GM19099 (cell line): ENCODE results near the gene NEIL1.
A peak's percentile ranks its signal among the peaks of the same experiment; 100 is the strongest.

Experiments used
- POLR2A ChIP-seq: IDR thresholded peaks from 3 replicates; pipeline ENCODE4 v1.6.1; 2011; ENCODE audit warnings: low read depth; ENCODE audit not compliant: insufficient read length; ENCODE audit errors: extremely low read depth

Gene NEIL1

GRCh38 chr15:75335705-75336355, 11.0 kb upstream of the NEIL1 start, which contains the start of gene COMMD4:
Gene COMMD4, plus strand, starts transcription at chr15:75336063. Its CDS starts 27 bp downstream, at chr15:75336090.
- TF ChIP-seq POLR2A: peak; percentile 58

DNA sequence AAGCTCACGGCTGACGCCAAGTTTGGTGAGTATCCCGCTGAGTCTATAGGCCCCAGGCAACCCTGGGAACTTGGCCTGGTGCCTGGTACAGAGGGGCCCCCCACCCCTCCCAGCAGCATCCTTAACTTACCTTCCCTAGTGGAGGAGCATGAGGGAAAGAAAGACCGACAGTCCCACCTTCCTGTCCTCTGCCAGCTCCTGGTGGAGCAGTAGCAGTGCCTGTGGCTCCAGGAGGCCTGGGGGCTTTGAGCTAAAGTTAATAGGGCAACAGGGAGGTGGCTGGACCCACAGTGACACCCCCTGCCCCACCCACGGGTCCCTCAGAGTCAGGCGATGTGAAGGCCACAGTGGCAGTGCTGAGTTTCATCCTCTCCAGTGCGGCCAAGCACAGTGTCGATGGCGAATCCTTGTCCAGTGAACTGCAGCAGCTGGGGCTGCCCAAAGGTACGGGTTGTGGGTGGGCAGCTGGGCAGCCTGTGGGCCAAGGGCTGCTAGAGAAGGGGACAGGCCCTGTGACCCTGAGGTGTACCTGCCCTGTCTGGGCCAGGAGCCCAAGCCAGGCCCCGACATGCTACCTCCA, 8.1 kb upstream of the NEIL1 start:
- TF ChIP-seq POLR2A: no peak

DNA sequence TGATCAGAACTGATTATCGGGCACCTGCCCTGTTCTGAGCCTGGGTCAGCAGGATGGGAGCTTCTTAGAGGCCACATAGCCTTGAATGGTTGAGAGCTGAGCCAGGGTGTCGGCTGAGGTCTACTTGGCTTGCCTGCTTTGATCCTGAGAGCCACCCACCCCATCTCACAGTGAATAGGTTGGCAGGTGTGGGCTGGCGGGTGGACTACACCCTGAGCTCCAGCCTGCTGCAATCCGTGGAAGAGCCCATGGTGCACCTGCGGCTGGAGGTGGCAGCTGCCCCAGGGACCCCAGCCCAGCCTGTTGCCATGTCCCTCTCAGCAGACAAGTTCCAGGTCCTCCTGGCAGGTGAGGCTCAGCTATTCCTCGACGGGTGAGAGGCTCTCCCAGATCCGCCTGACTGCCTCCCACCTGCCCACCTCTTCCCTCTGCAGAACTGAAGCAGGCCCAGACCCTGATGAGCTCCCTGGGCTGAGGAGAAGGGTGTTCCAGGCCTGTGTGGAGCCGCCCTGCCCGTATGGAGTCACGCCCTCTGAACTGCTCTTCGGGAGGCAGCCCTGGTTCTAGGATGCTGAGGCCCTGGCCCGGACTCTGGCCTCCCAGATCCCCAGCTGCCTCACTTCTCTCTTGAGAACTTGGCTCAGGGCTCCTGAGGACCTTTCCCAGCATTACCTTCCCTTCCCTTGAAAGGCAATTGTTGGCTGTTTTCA, 7.2 kb upstream of the NEIL1 start:
- no peak for TF ChIP-seq POLR2A

GRCh38 chr15:75342221-75342620, 4.6 kb upstream of the NEIL1 start:
- no peak for TF ChIP-seq POLR2A

GRCh38 chr15:75347222-75348033, 589 bp downstream of the NEIL1 start:
- peak; percentile 39 for TF ChIP-seq POLR2A

DNA sequence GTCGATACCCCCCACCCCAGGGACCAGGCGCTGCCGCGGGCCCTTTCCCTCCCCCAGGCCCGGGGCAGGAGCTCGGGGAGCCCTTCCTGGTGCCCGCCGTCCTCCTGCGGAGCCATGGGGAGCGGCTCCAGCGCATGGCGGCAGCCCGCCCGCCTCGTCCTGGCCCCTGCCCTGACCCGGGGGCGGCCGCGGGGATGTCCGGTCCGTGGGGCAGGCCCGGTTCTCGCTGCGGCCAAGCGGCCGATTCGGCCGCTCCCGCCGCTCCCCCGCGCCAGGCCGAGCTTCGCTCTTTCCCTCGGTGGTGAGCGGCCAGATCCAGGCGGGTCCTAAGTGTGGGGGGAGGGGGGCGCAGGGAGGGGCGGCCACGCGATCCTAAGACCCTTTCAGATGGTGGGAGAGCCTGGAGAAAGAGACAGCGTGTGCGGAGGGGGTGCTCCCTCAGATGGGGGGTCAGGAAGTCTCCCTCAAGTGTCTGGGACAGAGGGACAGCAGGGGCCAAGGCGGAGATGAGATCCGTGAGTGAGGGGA, 1.3 kb downstream of the NEIL1 start:
- no peak for TF ChIP-seq POLR2A

- TF ChIP-seq POLR2A: no peak
These were observed 1.9 kb downstream of the NEIL1 start for GRCh38 chr15:75348562-75349350.

DNA sequence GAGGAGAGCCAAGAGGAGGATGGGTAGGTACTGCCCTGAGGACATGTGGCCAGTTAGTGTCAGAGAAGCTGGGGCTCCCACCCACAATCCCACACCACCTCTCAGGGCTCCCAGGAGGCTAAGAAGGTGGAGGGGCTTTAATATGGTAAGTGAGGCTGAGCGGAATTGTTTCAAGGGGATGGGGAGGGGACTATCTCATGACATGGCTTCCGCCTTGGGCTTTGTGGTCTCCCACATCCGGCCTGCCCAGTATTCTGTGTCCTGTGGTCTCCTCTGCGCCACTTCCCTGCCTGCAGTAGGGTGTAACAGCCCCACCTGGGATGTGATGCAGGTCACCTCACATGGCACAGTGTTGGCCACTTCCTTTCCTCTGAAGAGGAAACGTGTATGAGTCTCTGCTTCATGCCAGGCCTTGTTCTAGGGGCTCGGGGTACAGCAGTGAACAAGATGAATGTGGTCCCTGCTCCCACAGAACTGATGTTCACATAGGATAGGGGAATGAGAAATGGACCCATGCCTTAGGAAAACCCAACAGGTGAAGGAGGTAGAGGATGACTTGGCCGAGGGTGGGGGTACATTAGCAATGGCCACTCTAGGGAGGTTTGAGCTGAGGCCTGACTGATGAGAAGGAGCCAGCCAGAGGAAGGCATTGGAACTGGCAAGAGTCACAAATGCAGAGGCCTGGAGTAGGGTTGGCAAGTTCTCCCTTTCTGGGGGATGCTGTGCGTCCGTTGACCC, 3.2 kb downstream of the NEIL1 start:
- TF ChIP-seq POLR2A: peak; percentile 34

- no peak for TF ChIP-seq POLR2A
These were observed 3.9 kb downstream of the NEIL1 start for GRCh38 chr15:75350601-75351361.

DNA sequence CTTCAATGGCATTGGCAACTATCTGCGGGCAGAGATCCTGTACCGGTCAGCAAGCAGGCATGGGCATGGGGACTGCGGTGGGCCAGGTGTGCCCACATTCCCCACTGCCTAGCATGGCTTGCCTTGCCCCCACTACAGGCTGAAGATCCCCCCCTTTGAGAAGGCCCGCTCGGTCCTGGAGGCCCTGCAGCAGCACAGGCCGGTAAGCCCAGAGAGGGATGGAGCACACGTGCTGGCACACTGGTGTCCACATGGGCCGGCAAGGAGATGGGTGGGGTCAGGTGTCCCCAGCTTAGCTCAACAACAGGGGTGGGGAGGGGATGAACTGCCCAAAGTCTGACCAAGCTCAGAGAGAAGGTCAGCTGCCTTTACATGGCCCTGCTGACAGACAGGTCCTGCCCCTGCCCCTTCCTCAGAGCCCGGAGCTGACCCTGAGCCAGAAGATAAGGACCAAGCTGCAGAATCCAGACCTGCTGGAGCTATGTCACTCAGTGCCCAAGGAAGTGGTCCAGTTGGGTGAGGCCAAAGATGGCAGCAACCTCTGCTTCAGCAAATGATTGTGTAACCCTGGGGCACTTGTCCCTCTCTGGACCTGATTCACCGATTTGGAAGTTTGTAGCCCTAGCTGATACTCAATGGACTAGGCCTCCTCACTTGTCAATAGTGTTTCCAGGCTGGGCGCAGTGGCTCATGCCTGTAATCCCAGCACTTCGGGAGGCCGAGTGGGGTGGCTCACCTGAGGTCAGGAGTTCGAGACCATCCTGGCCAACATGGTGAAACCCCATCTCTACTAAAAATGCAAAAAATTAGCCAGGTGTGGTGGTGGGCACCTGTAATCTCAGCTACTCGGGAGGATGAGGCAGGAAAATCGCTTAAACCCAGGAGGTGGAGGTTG, 5.6 kb downstream of the NEIL1 start:
- TF ChIP-seq POLR2A: no peak

GRCh38 chr15:75353604-75354003, 6.8 kb downstream of the NEIL1 start:
- TF ChIP-seq POLR2A: no peak

- no peak for TF ChIP-seq POLR2A
These were observed 7.6 kb downstream of the NEIL1 start for GRCh38 chr15:75354454-75354853.
